Measurements from ENCODE around the gene GGA1.

- no peak for TF ChIP-seq EZH2 (IDR thresholded peaks at IDR 0.05; ENCODE audit: borderline replicate concordance, low read length)
- TF ChIP-seq CTCF (IDR thresholded peaks at IDR 0.05; ENCODE audit: low read length), result no peak
These were observed 20.2 kb downstream of the GGA1 start for GRCh38 chr22:37628830-37629229.

Measured in OCI-LY1 (cell line).